ENCODE data around the gene GCHFR.
A peak's percentile ranks its signal among the peaks of the same experiment; 100 is the strongest.

The GCHFR gene

GRCh38 chr15:40763801-40764628 is at the start of gene GCHFR:
TSS of gene GCHFR (plus strand) at chr15:40764068. CDS start at chr15:40764181, 113 bp downstream.
- Histone ChIP-seq H3K27me3 (ENCODE audit: control insufficient read depth, low read length) (no peaks in the 10 kb centered on the region), H3K4me2 (ENCODE audit: low read length) (peak within 1 kb of the TSS; percentile 90), H3K27ac (ENCODE audit: low read depth, low read length) (peak within 1 kb of the TSS; percentile 90), H4K20me1 (ENCODE audit: control insufficient read depth, insufficient read depth, low read depth, low read length) (no peaks in the 10 kb centered on the region), H3F3A (ENCODE audit: control insufficient read depth, insufficient read depth) (peaks cover 38% of the 10 kb centered on the region), H3K4me1 (ENCODE audit: control insufficient read depth, low read length) (peaks cover 85% of the 10 kb centered on the region), H3K9me3 (ENCODE audit: control insufficient read depth, insufficient read depth, low read length) (no peaks in the 10 kb centered on the region), H3K36me3 (ENCODE audit: control insufficient read depth, low read length) (peaks cover 44% of the 10 kb centered on the region), H3K79me2 (ENCODE audit: control insufficient read depth, low read length) (peaks cover 40% of the 10 kb centered on the region), H3K4me3 (ENCODE audit: low read length) (peak within 1 kb of the TSS; percentile 78), H3K9me2 (replicated peaks; ENCODE audit: control insufficient read depth, low read length) (no peaks in the 10 kb centered on the region)
- TF ChIP-seq CTCF (IDR thresholded peaks at IDR 0.05; ENCODE audit: low read depth, low read length, poor library complexity, severe bottlenecking) (peak; percentile 43), EZH2phosphoT487 (IDR thresholded peaks at IDR 0.05; ENCODE audit: borderline replicate concordance, low read length) (no peak)

GRCh38 chr15:40714144-40714543 is 49.7 kb upstream of the GCHFR start:
- Histone ChIP-seq H3K36me3 (ENCODE audit: control insufficient read depth, low read length) (peaks cover 82% of the 10 kb centered on the region), H3K27ac (ENCODE audit: low read depth, low read length) (no peak overlapping the region)
- TF ChIP-seq EZH2phosphoT487 (IDR thresholded peaks at IDR 0.05; ENCODE audit: borderline replicate concordance, low read length) (no peak), CTCF (IDR thresholded peaks at IDR 0.05; ENCODE audit: low read depth, low read length, poor library complexity, severe bottlenecking) (no peak)

GRCh38 chr15:40716165-40716564 is 47.7 kb upstream of the GCHFR start:
- no peak overlapping the region for H3K4me2 ChIP-seq (ENCODE audit: low read length)
- H3F3A ChIP-seq (ENCODE audit: control insufficient read depth, insufficient read depth): peaks cover 3% of the 10 kb centered on the region; the same call in 1 of the 2 replicates
- TF ChIP-seq CTCF (IDR thresholded peaks at IDR 0.05; ENCODE audit: low read depth, low read length, poor library complexity, severe bottlenecking): no peak
- TF ChIP-seq EZH2phosphoT487 (IDR thresholded peaks at IDR 0.05; ENCODE audit: borderline replicate concordance, low read length): no peak
- H3K79me2 ChIP-seq (ENCODE audit: control insufficient read depth, low read length): no peaks in the 10 kb centered on the region; the same call in none of the 2 replicates
- no peak overlapping the region for H3K4me3 ChIP-seq (ENCODE audit: low read length)
- H3K9me3 ChIP-seq (ENCODE audit: control insufficient read depth, insufficient read depth, low read length): no peaks in the 10 kb centered on the region
- no peak overlapping the region for H3K27ac ChIP-seq (ENCODE audit: low read depth, low read length)
- no peaks in the 10 kb centered on the region for H3K9me2 ChIP-seq (replicated peaks; ENCODE audit: control insufficient read depth, low read length)
- H4K20me1 ChIP-seq (ENCODE audit: control insufficient read depth, insufficient read depth, low read depth, low read length): no peaks in the 10 kb centered on the region
- peaks cover 87% of the 10 kb centered on the region for H3K36me3 ChIP-seq (ENCODE audit: control insufficient read depth, low read length)
- H3K4me1 ChIP-seq (ENCODE audit: control insufficient read depth, low read length): peaks cover 8% of the 10 kb centered on the region
- H3K27me3 ChIP-seq (ENCODE audit: control insufficient read depth, low read length): no peaks in the 10 kb centered on the region

More at GRCh38 chr15:40714144-40714543, 49.7 kb upstream of the GCHFR start:
- Histone ChIP-seq H3F3A (ENCODE audit: control insufficient read depth, insufficient read depth) (peaks cover 3% of the 10 kb centered on the region; the same call in 1 of the 2 replicates), H3K27me3 (ENCODE audit: control insufficient read depth, low read length) (no peaks in the 10 kb centered on the region), H3K4me3 (ENCODE audit: low read length) (no peak overlapping the region), H3K79me2 (ENCODE audit: control insufficient read depth, low read length) (no peaks in the 10 kb centered on the region; the same call in none of the 2 replicates), H3K9me3 (ENCODE audit: control insufficient read depth, insufficient read depth, low read length) (no peaks in the 10 kb centered on the region), H3K4me1 (ENCODE audit: control insufficient read depth, low read length) (peaks cover 8% of the 10 kb centered on the region), H3K9me2 (replicated peaks; ENCODE audit: control insufficient read depth, low read length) (no peaks in the 10 kb centered on the region), H3K4me2 (ENCODE audit: low read length) (no peak overlapping the region), H4K20me1 (ENCODE audit: control insufficient read depth, insufficient read depth, low read depth, low read length) (no peaks in the 10 kb centered on the region)
